Gastrocnemius medialis (tissue), 4 donors: ENCODE results near the gene PRR20D.
"Not testable (repeated sequence)": the region's sequence is repeated elsewhere in the genome, so short reads cannot be mapped to it uniquely, and the experiment has no call there.

Source experiments
- CTCF ChIP-seq, 5 experiments: fragments of 450-650 bp in 3 of 5; fragments of 200-600 bp in 2 of 5; sonication (generic) in 2 of 5; IDR thresholded peaks in 4 of 5; conservative IDR thresholded peaks in 1 of 5; 1 replicate in 4 of 5; 2 replicates in 1 of 5; pipeline ENCODE4 v1.5.1; 2016 to 2019; ENCODE audit warnings: antibody characterized with exemption in 5 of 5, mild to moderate bottlenecking in 3 of 5, moderate library complexity in 3 of 5
- POLR2A ChIP-seq, 2 donors: fragments of 450-650 bp; IDR thresholded peaks; one replicate each; pipeline ENCODE4 v1.6.1; 2017; ENCODE audit warnings: antibody characterized with exemption in 2 of 2, mild to moderate bottlenecking in 2 of 2, moderate library complexity in 2 of 2

DNA sequence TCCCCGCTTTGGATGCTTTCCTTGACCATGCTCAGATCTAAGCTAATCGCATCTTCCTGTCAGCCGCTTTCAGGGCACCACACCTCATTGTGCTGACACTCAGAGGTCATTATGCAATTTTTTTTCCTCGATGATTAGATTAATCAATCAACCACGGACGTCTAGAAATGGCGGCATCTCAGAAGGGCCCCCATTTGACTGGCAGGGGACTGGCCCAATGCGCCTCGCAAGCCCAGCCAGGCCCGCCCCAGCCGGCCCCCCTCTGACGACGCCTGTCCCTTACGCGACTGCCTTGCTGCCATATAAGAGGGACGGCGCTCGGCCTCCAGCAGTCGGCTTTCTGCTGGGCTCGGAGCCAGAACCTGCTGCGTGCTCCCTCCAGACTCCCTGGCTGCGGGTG, 6.5 kb downstream of the PRR20D start, which contains the start of gene PRR20E:
- not testable (repeated sequence) for TF ChIP-seq CTCF (IDR thresholded peaks at IDR 0.05 in 4 of 5, conservative IDR thresholded peaks at IDR 0.05 in 1 of 5); POLR2A (IDR thresholded peaks at IDR 0.05)
